ENCODE data around the gene PGBD5. TPM values are rescaled to one million over a fixed set of nuclear protein-coding genes. Genes with fewer than 3 reads are reported as not detected.
A peak's percentile ranks its signal among the peaks of the same experiment; 100 is the strongest.

The PGBD5 gene
- total RNA-seq, 1 donor from 2014 or later = 0.51 TPM

GRCh38 chr1:230299191-230300006 lies 126.7 kb downstream of the PGBD5 start:
- peak; percentile 12 for DNase-seq

GRCh38 chr1:230295367-230295766 lies 130.8 kb downstream of the PGBD5 start:
- DNase-seq = no peak

GRCh38 chr1:230293390-230293700 lies 132.8 kb downstream of the PGBD5 start:
- no peak for DNase-seq

- DNase-seq = no peak
Observed at GRCh38 chr1:230292689-230293389, 133.3 kb downstream of the PGBD5 start.

- no peak for DNase-seq
Observed at GRCh38 chr1:230291731-230292620, 134.2 kb downstream of the PGBD5 start.

GRCh38 chr1:230289350-230289644 lies 136.8 kb downstream of the PGBD5 start:
- DNase-seq = no peak

- no peak for DNase-seq
Observed at GRCh38 chr1:230288641-230289349, 137.3 kb downstream of the PGBD5 start.

- DNase-seq = no peak
Observed at GRCh38 chr1:230287674-230288315, 138.3 kb downstream of the PGBD5 start.

GRCh38 chr1:230286890-230287269 lies 139.3 kb downstream of the PGBD5 start:
- no peak for DNase-seq

- no peak for DNase-seq
Observed at GRCh38 chr1:230286166-230286889, 139.8 kb downstream of the PGBD5 start.

GRCh38 chr1:230285351-230285750 lies 140.8 kb downstream of the PGBD5 start:
- no peak for DNase-seq

- DNase-seq = no peak
Observed at GRCh38 chr1:230284891-230285290, 141.2 kb downstream of the PGBD5 start.

GRCh38 chr1:230283678-230284077 lies 142.5 kb downstream of the PGBD5 start:
- DNase-seq = no peak

GRCh38 chr1:230282157-230282556 lies 144.0 kb downstream of the PGBD5 start:
- peak; percentile 52 for DNase-seq

- DNase-seq = peak; percentile 8
Observed at GRCh38 chr1:230281556-230281955, 144.6 kb downstream of the PGBD5 start.

- DNase-seq = no peak
Observed at GRCh38 chr1:230280906-230281413, 145.2 kb downstream of the PGBD5 start.

GRCh38 chr1:230280054-230280795 lies 145.9 kb downstream of the PGBD5 start:
- DNase-seq = no peak

GRCh38 chr1:230279583-230279945 lies 146.6 kb downstream of the PGBD5 start:
- no peak for DNase-seq

- no peak for DNase-seq
Observed at GRCh38 chr1:230278871-230279582, 147.1 kb downstream of the PGBD5 start.

GRCh38 chr1:230278376-230278775 lies 147.8 kb downstream of the PGBD5 start:
- DNase-seq = no peak
